HepG2 (cell line): ENCODE results near the gene ACSM3. TPM values are rescaled to one million over a fixed set of nuclear protein-coding genes. Genes with fewer than 3 reads are reported as not detected.

Experiments used
- BATF2 ChIP-seq: sonication (generic); formaldehyde crosslinking; IDR thresholded peaks from 2 replicates; pipeline ENCODE4 v1.8.0; 2022; ENCODE audit warnings: mild to moderate bottlenecking, missing genetic modification reagents, moderate library complexity
- CBFB ChIP-seq: sonication (generic); formaldehyde crosslinking; IDR thresholded peaks from 2 replicates; pipeline ENCODE4 v1.4.0; 2020; ENCODE audit warnings: missing genetic modification reagents
- CBX5 ChIP-seq: sonication (generic); formaldehyde crosslinking; IDR thresholded peaks from 2 replicates; pipeline ENCODE4 v1.4.0; 2020; ENCODE audit warnings: missing genetic modification reagents, borderline replicate concordance
- CCDC6 ChIP-seq: sonication (generic); formaldehyde crosslinking; IDR thresholded peaks from 2 replicates; pipeline ENCODE4 v1.8.1; 2022; ENCODE audit warnings: mild to moderate bottlenecking, missing genetic modification reagents, moderate library complexity
- HOMEZ ChIP-seq: IDR thresholded peaks from 2 replicates; pipeline ENCODE4 v1.6.1; 2016; ENCODE audit warnings: low read depth
- MXD1 ChIP-seq: sonication (generic); formaldehyde crosslinking; IDR thresholded peaks from 2 replicates; pipeline ENCODE4 v1.4.0; 2020; ENCODE audit warnings: mild to moderate bottlenecking, missing genetic modification reagents
- PREB ChIP-seq: sonication (generic); formaldehyde crosslinking; IDR thresholded peaks from 2 replicates; pipeline ENCODE4 v1.4.0; 2020; ENCODE audit warnings: missing genetic modification reagents
- RCOR2 ChIP-seq: IDR thresholded peaks from 2 replicates; pipeline ENCODE4 v1.6.1; 2016; ENCODE audit warnings: missing biosample characterization, missing genetic modification reagents
- REST ChIP-seq, 2 experiments: IDR thresholded peaks; 2 replicates each; pipeline ENCODE4 v1.6.1; 2011 to 2012; ENCODE audit warnings: low read length in 2 of 2, borderline replicate concordance in 1 of 2, low read depth in 1 of 2, mild to moderate bottlenecking in 1 of 2, moderate library complexity in 1 of 2
- RFXAP ChIP-seq: sonication (generic); formaldehyde crosslinking; IDR thresholded peaks from 2 replicates; pipeline ENCODE4 v1.4.0; 2020; ENCODE audit warnings: missing genetic modification reagents, borderline replicate concordance
- SOX5 ChIP-seq: IDR thresholded peaks from 2 replicates; pipeline ENCODE4 v1.6.1; 2016; ENCODE audit warnings: borderline replicate concordance
- TFDP1 ChIP-seq: IDR thresholded peaks from 2 replicates; pipeline ENCODE4 v1.6.1; 2016; ENCODE audit warnings: missing compliant biosample characterization, missing genetic modification reagents, borderline replicate concordance
- ZBTB8A ChIP-seq: sonication (generic); formaldehyde crosslinking; IDR thresholded peaks from 2 replicates; pipeline ENCODE4 v1.4.0; 2020; ENCODE audit warnings: mild to moderate bottlenecking, low read depth, missing genetic modification reagents, borderline replicate concordance
- ZMYM2 ChIP-seq: sonication (generic); formaldehyde crosslinking; IDR thresholded peaks from 2 replicates; pipeline ENCODE4 v1.8.0; 2022; ENCODE audit warnings: mild to moderate bottlenecking, missing genetic modification reagents
- ZNF253 ChIP-seq: sonication (generic); formaldehyde crosslinking; IDR thresholded peaks from 2 replicates; pipeline ENCODE4 v1.8.0; 2022; ENCODE audit warnings: mild to moderate bottlenecking, missing genetic modification reagents, borderline replicate concordance
- ZNF296 ChIP-seq: sonication (generic); formaldehyde crosslinking; conservative IDR thresholded peaks from 2 replicates; pipeline ENCODE4 v1.5.0; 2020; ENCODE audit warnings: mild to moderate bottlenecking, missing genetic modification reagents
- ZNF331 ChIP-seq: sonication (generic); formaldehyde crosslinking; IDR thresholded peaks from 2 replicates; pipeline ENCODE4 v1.4.0; 2020; ENCODE audit warnings: missing genetic modification reagents
- ZNF501 ChIP-seq: sonication (generic); formaldehyde crosslinking; IDR thresholded peaks from 2 replicates; pipeline ENCODE4 v1.5.1; 2020; ENCODE audit warnings: mild to moderate bottlenecking, moderate library complexity, missing genetic modification reagents
- ZNF549 ChIP-seq: sonication (generic); formaldehyde crosslinking; IDR thresholded peaks from 2 replicates; pipeline ENCODE4 v1.5.0; 2020; ENCODE audit warnings: missing genetic modification reagents
- ZNF629 ChIP-seq: sonication (generic); formaldehyde crosslinking; conservative IDR thresholded peaks from 2 replicates; pipeline ENCODE4 v1.5.0; 2020; ENCODE audit warnings: missing genetic modification reagents
- ZNF772 ChIP-seq: sonication (generic); formaldehyde crosslinking; IDR thresholded peaks from 2 replicates; pipeline ENCODE4 v1.5.0; 2020; ENCODE audit warnings: mild to moderate bottlenecking, missing genetic modification reagents
- polyA plus RNA-seq, 8 experiments: library from polyadenylated mRNA; depleted of rRNA in 3 of 8; stranded (reverse) in 7 of 8; unstranded in 1 of 8; fragments of >200 nt; fragmentation: Illumina TruSeq in 4 of 8; extraction: Trizol in 4 of 8; gene quantifications; 2 replicates each; pipeline versions ENCODE4 v1.2.1 to v1.2.3, GENCODE V29; 2011 to 2016; ENCODE audit warnings: low read depth in 4 of 8, missing spikeins in 1 of 8, mixed read lengths in 1 of 8; ENCODE audit not compliant: insufficient read depth in 1 of 8
- total RNA-seq, 5 experiments: library from RNA; depleted of rRNA; stranded (reverse); fragments of >200 nt; fragmentation: Illumina TruSeq; extraction: Trizol; gene quantifications; 2 replicates each; pipeline ENCODE4 v1.2.3, GENCODE V29; 2016; ENCODE audit warnings: low read depth in 1 of 5

Gene ACSM3
- total and polyA plus RNA-seq, 2 of the 13 experiments (the other 11 are each of a cell fraction or from before 2014, with no cell fraction given), result 74.0 to 108 TPM

GRCh38 chr16:20740901-20741521, 22.8 kb upstream of the ACSM3 start (continued):
- TF ChIP-seq RCOR2 (CRISPR knock-in tag) (no peak), PREB (0 out of 2 replicates have a peak, but pooled peaks have one; percentile 58), CBFB (CRISPR knock-in tag) (no peak), REST (IDR thresholded peaks at IDR 0.05; ENCODE audit: borderline replicate concordance in 1 of 2, low read depth in 1 of 2, low read length in 2 of 2) (no peak), ZNF296 (CRISPR knock-in tag) (no peak), ZBTB8A (CRISPR knock-in tag) (no peak), ZMYM2 (CRISPR knock-in tag) (no peak), TFDP1 (CRISPR knock-in tag) (no peak), CBX5 (CRISPR knock-in tag) (0 out of 2 replicates have a peak, but pooled peaks have one; percentile 20), ZNF331 (CRISPR knock-in tag) (peak; percentile 19; the same call in 1 of the 2 replicates), ZNF629 (no peak), SOX5 (no peak), ZNF253 (CRISPR knock-in tag) (peak; percentile 40; the same call in 1 of the 2 replicates), ZNF549 (CRISPR knock-in tag) (0 out of 2 replicates have a peak, but pooled peaks have one; percentile 57), MXD1 (CRISPR knock-in tag) (no peak), CCDC6 (CRISPR knock-in tag) (0 out of 2 replicates have a peak, but pooled peaks have one; percentile 10), BATF2 (CRISPR knock-in tag) (no peak), HOMEZ (CRISPR knock-in tag) (peak; percentile 18; the same call in 1 of the 2 replicates), RFXAP (CRISPR knock-in tag) (peak; percentile 13; the same call in 1 of the 2 replicates), ZNF772 (CRISPR knock-in tag) (peak; percentile 58; the same call in 1 of the 2 replicates), ZNF501 (CRISPR knock-in tag) (0 out of 2 replicates have a peak, but pooled peaks have one; percentile 0)
